ENCODE data around the gene AQP1. TPM values are rescaled to one million over a fixed set of nuclear protein-coding genes. Genes with fewer than 3 reads are reported as not detected.

AQP1 gene
- total RNA-seq, 3 donors from 2014 or later (not counting 1 experiment from before 2014, with no cell fraction given), result 0.50 to 1.4 TPM; not detected in 1

DNA sequence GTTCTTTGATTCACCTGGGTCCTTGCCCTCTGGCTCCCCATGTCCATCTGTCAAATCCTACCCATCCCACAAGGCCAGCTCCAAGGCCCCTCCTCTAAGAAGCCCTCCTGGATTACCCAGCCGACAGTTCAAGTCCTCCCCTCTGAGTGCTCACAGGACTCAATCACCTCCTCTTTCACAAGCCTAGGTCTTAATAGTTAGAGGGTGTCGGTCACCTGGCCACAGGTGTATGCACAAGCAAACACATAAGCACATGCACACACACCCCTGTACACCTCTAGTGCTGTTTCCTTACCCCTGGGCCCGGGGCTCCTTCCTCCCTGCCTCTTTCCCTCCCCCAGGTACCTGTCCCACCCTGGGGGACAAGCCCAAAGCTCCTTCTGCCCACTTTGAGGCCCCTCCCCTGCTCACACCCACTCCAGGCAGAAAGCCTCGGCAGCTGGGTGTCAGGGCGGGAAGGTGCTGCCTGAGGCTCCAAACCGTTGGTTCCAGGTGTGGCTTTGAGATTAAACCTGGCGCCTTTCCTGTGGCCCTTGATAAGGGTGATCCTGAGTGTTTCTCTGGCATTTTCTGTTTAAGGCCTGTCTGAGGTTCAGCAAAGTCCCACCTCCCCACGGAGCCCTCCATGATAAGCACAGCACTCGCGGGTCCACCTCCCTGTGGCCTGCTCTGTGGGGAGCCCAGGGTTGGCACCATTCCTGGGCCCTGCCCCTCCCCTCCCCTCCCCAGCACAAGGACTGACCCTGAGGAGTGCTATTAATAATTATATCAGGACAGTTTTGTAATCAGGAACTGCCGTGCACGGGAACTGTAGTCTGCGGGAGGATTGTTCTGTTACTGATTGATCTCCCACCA is 14.6 kb upstream of the AQP1 start:
- WGBS (ENCODE audit: insufficient coverage), result 65% methylated on average over 13 of the region's 13 CpGs
- DNase-seq (no peak), ATAC-seq (no peak)
- no peak overlapping the region for H3K27ac ChIP-seq (ENCODE audit: low read length)
- H3K4me1 ChIP-seq (ENCODE audit: control insufficient read depth, insufficient read depth, low read length), result no peaks in the 10 kb centered on the region
- H3K4me1 Mint-ChIP-seq, result no peaks in the 10 kb centered on the region
- no peaks in the 10 kb centered on the region for H3K9me3 ChIP-seq (ENCODE audit: control insufficient read depth, insufficient read depth, low read length)
- no peak overlapping the region for H3K27ac Mint-ChIP-seq
- no peaks in the 10 kb centered on the region for H3K9me3 Mint-ChIP-seq
- intact Hi-C loops (cut with micrococcal nuclease), result no loop called here
- no peaks in the 10 kb centered on the region for H3K27me3 ChIP-seq (ENCODE audit: control insufficient read depth, insufficient read depth, low read length)
- H3K27me3 Mint-ChIP-seq (ENCODE audit: low read depth in 2 of 2), result peaks cover 0 to 10% of the 10 kb centered on the region in 2 donors
- no peak overlapping the region for H3K4me3 ChIP-seq (ENCODE audit: low read length)
- no peak overlapping the region for H3K4me3 Mint-ChIP-seq
- no peaks in the 10 kb centered on the region for H3K36me3 ChIP-seq (ENCODE audit: control insufficient read depth, insufficient read depth, low read length)
- H3K36me3 Mint-ChIP-seq, result no peaks in the 10 kb centered on the region
- TF ChIP-seq, protein P1, sequence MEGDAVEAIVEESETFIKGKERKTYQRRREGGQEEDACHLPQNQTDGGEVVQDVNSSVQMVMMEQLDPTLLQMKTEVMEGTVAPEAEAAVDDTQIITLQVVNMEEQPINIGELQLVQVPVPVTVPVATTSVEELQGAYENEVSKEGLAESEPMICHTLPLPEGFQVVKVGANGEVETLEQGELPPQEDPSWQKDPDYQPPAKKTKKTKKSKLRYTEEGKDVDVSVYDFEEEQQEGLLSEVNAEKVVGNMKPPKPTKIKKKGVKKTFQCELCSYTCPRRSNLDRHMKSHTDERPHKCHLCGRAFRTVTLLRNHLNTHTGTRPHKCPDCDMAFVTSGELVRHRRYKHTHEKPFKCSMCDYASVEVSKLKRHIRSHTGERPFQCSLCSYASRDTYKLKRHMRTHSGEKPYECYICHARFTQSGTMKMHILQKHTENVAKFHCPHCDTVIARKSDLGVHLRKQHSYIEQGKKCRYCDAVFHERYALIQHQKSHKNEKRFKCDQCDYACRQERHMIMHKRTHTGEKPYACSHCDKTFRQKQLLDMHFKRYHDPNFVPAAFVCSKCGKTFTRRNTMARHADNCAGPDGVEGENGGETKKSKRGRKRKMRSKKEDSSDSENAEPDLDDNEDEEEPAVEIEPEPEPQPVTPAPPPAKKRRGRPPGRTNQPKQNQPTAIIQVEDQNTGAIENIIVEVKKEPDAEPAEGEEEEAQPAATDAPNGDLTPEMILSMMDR (IDR thresholded peaks at IDR 0.05), result no peak

DNA sequence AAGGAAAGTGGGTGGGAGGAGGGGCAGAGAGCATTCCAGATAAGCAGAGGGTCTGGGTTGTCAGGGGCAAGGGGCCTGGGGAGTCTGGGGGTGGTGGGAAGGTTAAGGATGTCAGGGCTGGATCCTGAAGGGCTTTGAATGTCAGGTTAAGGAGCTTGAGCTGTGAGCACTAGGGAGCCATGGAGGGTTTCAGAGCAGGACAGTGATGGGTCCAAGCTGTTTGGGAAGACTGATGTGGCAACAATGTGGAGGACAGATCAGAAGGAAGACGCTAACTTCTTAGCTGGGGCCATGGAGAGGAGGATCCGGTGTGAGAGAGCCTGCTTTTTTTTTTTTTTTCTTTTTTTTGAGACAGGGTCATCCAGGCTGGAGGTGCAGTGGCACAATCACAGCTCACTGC is 13.9 kb upstream of the AQP1 start:
- TF ChIP-seq, protein P1 (IDR thresholded peaks at IDR 0.05), result no peak
- Mint-ChIP-seq H3K36me3 (no peaks in the 10 kb centered on the region), H3K4me1 (no peaks in the 10 kb centered on the region), H3K27me3 (ENCODE audit: low read depth in 2 of 2) (peaks cover 0 to 7% of the 10 kb centered on the region in 2 donors), H3K9me3 (no peaks in the 10 kb centered on the region), H3K27ac (no peak overlapping the region), H3K4me3 (no peak overlapping the region)
- intact Hi-C loops (cut with micrococcal nuclease), result no loop called here
- Histone ChIP-seq H3K27me3 (ENCODE audit: control insufficient read depth, insufficient read depth, low read length) (no peaks in the 10 kb centered on the region), H3K4me3 (ENCODE audit: low read length) (no peak overlapping the region), H3K36me3 (ENCODE audit: control insufficient read depth, insufficient read depth, low read length) (no peaks in the 10 kb centered on the region), H3K9me3 (ENCODE audit: control insufficient read depth, insufficient read depth, low read length) (no peaks in the 10 kb centered on the region), H3K4me1 (ENCODE audit: control insufficient read depth, insufficient read depth, low read length) (no peaks in the 10 kb centered on the region), H3K27ac (ENCODE audit: low read length) (no peak overlapping the region)
- DNase-seq (no peak), ATAC-seq (no peak)
- WGBS (ENCODE audit: insufficient coverage), result 90% methylated on average over 2 of the region's 2 CpGs

DNA sequence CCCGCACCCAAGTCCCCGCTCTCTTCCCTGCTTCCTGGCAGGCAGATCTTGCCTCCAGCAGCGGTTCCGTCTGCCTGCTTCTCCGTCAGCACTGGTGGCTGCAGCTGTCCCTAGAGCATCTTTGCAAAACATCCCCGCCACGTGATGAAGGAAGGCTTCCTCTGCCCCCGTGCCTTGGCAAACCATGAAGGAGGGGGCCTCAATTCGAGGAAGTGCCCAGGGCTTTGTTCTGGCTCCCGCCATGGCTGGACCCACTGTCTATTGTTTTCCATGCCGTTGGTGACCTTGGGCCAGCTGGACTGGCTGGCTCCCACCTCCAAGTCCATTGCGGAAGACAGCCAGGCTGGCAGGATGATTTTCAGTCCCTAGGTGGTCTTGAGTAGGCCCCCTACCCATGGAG is 13.2 kb upstream of the AQP1 start:
- H3K36me3 Mint-ChIP-seq, result no peaks in the 10 kb centered on the region
- no peak for DNase-seq
- H3K27me3 Mint-ChIP-seq (ENCODE audit: low read depth in 2 of 2), result peaks cover 0 to 7% of the 10 kb centered on the region in 2 donors
- H3K27me3 ChIP-seq (ENCODE audit: control insufficient read depth, insufficient read depth, low read length), result no peaks in the 10 kb centered on the region
- H3K4me1 ChIP-seq (ENCODE audit: control insufficient read depth, insufficient read depth, low read length), result no peaks in the 10 kb centered on the region
- H3K4me3 ChIP-seq (ENCODE audit: low read length), result no peak overlapping the region
- no peaks in the 10 kb centered on the region for H3K9me3 Mint-ChIP-seq
- WGBS (ENCODE audit: insufficient coverage), result 73% methylated on average over 12 of the region's 12 CpGs
- no peaks in the 10 kb centered on the region for H3K4me1 Mint-ChIP-seq
- intact Hi-C loops (cut with micrococcal nuclease), result no loop called here
- no peak for ATAC-seq
- H3K4me3 Mint-ChIP-seq, result no peak overlapping the region
- H3K27ac ChIP-seq (ENCODE audit: low read length), result no peak overlapping the region
- H3K9me3 ChIP-seq (ENCODE audit: control insufficient read depth, insufficient read depth, low read length), result no peaks in the 10 kb centered on the region
- TF ChIP-seq, protein P1 (IDR thresholded peaks at IDR 0.05), result no peak
- H3K27ac Mint-ChIP-seq, result no peak overlapping the region
- H3K36me3 ChIP-seq (ENCODE audit: control insufficient read depth, insufficient read depth, low read length), result no peaks in the 10 kb centered on the region
